HepG2 (cell line): ENCODE data around the gene RNASE12. TPM values are rescaled to one million over a fixed set of nuclear protein-coding genes. Genes with fewer than 3 reads are reported as not detected.

Source experiments
- MZF1 ChIP-seq: sonication (generic); formaldehyde crosslinking; IDR thresholded peaks from 2 replicates; pipeline ENCODE4 v1.8.1; 2023; ENCODE audit warnings: mild to moderate bottlenecking, missing genetic modification reagents, borderline replicate concordance
- POGZ ChIP-seq: sonication (generic); formaldehyde crosslinking; IDR thresholded peaks from 2 replicates; pipeline ENCODE4 v1.4.0; 2020; ENCODE audit warnings: mild to moderate bottlenecking, missing genetic modification reagents
- STAG1 ChIP-seq: sonication (generic); formaldehyde crosslinking; IDR thresholded peaks from 2 replicates; pipeline ENCODE4 v1.4.0; 2020; ENCODE audit warnings: missing genetic modification reagents
- ZNF17 ChIP-seq: sonication (generic); formaldehyde crosslinking; IDR thresholded peaks from 2 replicates; pipeline ENCODE4 v1.5.0; 2020; ENCODE audit warnings: mild to moderate bottlenecking, missing genetic modification reagents
- ZNF407 ChIP-seq: sonication (generic); formaldehyde crosslinking; IDR thresholded peaks from one replicate; pipeline ENCODE4 v1.5.1; 2020; ENCODE audit warnings: mild to moderate bottlenecking, missing genetic modification reagents; ENCODE audit errors: not compliant biosample characterization
- ZNF777 ChIP-seq: sonication (generic); formaldehyde crosslinking; IDR thresholded peaks from 2 replicates; pipeline ENCODE4 v1.4.0; 2020; ENCODE audit warnings: missing genetic modification reagents
- polyA plus RNA-seq, 8 experiments: library from polyadenylated mRNA; depleted of rRNA in 3 of 8; stranded (reverse) in 7 of 8; unstranded in 1 of 8; fragments of >200 nt; fragmentation: Illumina TruSeq in 4 of 8; extraction: Trizol in 4 of 8; gene quantifications; 2 replicates each; pipeline versions ENCODE4 v1.2.1 to v1.2.3, GENCODE V29; 2011 to 2016; ENCODE audit warnings: low read depth in 4 of 8, missing spikeins in 1 of 8, mixed read lengths in 1 of 8; ENCODE audit not compliant: insufficient read depth in 1 of 8
- total RNA-seq, 5 experiments: library from RNA; depleted of rRNA; stranded (reverse); fragments of >200 nt; fragmentation: Illumina TruSeq; extraction: Trizol; gene quantifications; 2 replicates each; pipeline ENCODE4 v1.2.3, GENCODE V29; 2016; ENCODE audit warnings: low read depth in 1 of 5
- TF ChIP-seq, protein P1 (sequence below): sonication (generic); formaldehyde crosslinking; IDR thresholded peaks from 2 replicates; pipeline ENCODE4 v1.5.1; 2020; ENCODE audit warnings: missing genetic modification reagents, mild to moderate bottlenecking, borderline replicate concordance
- TF ChIP-seq, protein P2 (sequence below): sonication (generic); formaldehyde crosslinking; IDR thresholded peaks from 2 replicates; pipeline ENCODE4 v1.4.0; 2020; ENCODE audit warnings: missing genetic modification reagents
- TF ChIP-seq, protein P3 (sequence below), 2 experiments: sonication (generic) in 1 of 2; formaldehyde crosslinking in 1 of 2; IDR thresholded peaks; 2 replicates each; pipeline versions ENCODE4 v1.4.0 to v1.6.1; 2016 to 2020; ENCODE audit warnings: borderline replicate concordance in 1 of 2, low read depth in 1 of 2, mild to moderate bottlenecking in 1 of 2, missing genetic modification reagents in 1 of 2

Gene RNASE12
- total and polyA plus RNA-seq, 2 of the 13 experiments (the other 11 are each of a cell fraction or from before 2014, with no cell fraction given), result not detected

DNA sequence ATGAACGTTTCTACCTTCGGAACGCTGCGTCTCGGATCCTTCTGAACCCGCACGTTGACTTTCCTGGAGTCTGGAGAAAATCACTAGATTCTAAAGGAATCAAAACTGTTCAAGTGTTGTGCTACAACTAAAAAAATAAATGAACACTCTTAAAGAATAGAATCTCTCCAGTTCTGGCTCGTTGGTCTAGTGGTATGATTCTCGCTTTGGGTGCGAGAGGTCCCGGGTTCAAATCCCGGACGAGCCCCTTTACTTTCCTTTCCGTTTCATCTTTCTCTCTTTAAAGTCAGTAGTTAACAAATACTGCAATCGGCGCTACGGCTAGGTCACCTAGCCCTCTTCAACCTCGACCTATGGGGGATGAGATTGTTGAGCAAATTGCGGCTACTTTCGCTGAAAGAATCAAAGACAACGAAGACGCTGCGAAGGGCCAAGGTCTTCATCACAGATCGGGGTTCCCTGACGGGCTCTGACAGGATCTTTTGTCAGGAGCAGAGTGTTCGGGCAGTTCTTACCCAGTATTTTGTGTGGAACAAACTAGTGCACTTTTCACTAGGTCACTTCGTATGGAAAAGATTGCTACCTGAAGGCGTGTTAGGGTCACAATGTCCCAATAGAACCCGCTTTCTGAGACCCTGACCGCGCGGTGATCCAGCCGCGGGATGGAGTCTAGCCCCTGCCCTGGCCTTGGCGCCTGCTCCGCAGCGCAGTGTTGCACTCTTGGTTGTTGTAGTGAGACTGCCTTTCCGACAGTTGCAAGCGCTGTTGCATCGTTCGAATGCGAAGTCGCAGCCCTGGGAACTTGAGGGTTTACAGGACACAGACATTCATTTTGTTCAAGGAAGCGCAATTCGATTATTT lies 41.9 kb upstream of the RNASE12 start (continued):
- TF ChIP-seq, protein P1, sequence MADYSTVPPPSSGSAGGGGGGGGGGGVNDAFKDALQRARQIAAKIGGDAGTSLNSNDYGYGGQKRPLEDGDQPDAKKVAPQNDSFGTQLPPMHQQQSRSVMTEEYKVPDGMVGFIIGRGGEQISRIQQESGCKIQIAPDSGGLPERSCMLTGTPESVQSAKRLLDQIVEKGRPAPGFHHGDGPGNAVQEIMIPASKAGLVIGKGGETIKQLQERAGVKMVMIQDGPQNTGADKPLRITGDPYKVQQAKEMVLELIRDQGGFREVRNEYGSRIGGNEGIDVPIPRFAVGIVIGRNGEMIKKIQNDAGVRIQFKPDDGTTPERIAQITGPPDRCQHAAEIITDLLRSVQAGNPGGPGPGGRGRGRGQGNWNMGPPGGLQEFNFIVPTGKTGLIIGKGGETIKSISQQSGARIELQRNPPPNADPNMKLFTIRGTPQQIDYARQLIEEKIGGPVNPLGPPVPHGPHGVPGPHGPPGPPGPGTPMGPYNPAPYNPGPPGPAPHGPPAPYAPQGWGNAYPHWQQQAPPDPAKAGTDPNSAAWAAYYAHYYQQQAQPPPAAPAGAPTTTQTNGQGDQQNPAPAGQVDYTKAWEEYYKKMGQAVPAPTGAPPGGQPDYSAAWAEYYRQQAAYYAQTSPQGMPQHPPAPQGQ (CRISPR knock-in tag), result no peak; the same call in 1 of the 2 replicates
- no peak; the same call in 1 of the 2 replicates for TF ChIP-seq ZNF777
- TF ChIP-seq ZNF407, result no peak
- peak; percentile 45; the same call in 1 of the 2 replicates for TF ChIP-seq POGZ (CRISPR knock-in tag)
- TF ChIP-seq, protein P2, sequence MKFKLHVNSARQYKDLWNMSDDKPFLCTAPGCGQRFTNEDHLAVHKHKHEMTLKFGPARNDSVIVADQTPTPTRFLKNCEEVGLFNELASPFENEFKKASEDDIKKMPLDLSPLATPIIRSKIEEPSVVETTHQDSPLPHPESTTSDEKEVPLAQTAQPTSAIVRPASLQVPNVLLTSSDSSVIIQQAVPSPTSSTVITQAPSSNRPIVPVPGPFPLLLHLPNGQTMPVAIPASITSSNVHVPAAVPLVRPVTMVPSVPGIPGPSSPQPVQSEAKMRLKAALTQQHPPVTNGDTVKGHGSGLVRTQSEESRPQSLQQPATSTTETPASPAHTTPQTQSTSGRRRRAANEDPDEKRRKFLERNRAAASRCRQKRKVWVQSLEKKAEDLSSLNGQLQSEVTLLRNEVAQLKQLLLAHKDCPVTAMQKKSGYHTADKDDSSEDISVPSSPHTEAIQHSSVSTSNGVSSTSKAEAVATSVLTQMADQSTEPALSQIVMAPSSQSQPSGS, result peak; percentile 30; the same call in 1 of the 2 replicates
- TF ChIP-seq MZF1 (CRISPR knock-in tag), result no peak
- TF ChIP-seq, protein P3, sequence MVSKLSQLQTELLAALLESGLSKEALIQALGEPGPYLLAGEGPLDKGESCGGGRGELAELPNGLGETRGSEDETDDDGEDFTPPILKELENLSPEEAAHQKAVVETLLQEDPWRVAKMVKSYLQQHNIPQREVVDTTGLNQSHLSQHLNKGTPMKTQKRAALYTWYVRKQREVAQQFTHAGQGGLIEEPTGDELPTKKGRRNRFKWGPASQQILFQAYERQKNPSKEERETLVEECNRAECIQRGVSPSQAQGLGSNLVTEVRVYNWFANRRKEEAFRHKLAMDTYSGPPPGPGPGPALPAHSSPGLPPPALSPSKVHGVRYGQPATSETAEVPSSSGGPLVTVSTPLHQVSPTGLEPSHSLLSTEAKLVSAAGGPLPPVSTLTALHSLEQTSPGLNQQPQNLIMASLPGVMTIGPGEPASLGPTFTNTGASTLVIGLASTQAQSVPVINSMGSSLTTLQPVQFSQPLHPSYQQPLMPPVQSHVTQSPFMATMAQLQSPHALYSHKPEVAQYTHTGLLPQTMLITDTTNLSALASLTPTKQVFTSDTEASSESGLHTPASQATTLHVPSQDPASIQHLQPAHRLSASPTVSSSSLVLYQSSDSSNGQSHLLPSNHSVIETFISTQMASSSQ (IDR thresholded peaks at IDR 0.05; ENCODE audit: low read depth), result peak; percentile 55; the same call in 1 of the 2 replicates
- TF ChIP-seq, protein P3 (CRISPR knock-in tag; IDR thresholded peaks at IDR 0.05; ENCODE audit: borderline replicate concordance), result peak; percentile 31; the same call in 1 of the 2 replicates
- no peak; the same call in 1 of the 2 replicates for TF ChIP-seq STAG1 (CRISPR knock-in tag)
- TF ChIP-seq ZNF17 (CRISPR knock-in tag), result no peak
